ENCODE results near the gene ERGIC3.

GRCh38 chr20:35603695-35604448 is 62.0 kb downstream of the ERGIC3 start:
- no peak for TF ChIP-seq CTCF (IDR thresholded peaks at IDR 0.05)
- TF ChIP-seq POLR2A (IDR thresholded peaks at IDR 0.05) = no peak
